NCI-H1105 treated with DMSO at 0.1 percent for 48 hours (cell line): ENCODE data around the gene RAP1GAP2.
"Not testable (repeated sequence)": the region's sequence is repeated elsewhere in the genome, so short reads cannot be mapped to it uniquely, and the experiment has no call there.

ENCODE experiments used
- DNase-seq: peaks from one replicate; lab custom pipeline; 2025; lab: John Stamatoyannopoulos, UW

Gene RAP1GAP2

DNA sequence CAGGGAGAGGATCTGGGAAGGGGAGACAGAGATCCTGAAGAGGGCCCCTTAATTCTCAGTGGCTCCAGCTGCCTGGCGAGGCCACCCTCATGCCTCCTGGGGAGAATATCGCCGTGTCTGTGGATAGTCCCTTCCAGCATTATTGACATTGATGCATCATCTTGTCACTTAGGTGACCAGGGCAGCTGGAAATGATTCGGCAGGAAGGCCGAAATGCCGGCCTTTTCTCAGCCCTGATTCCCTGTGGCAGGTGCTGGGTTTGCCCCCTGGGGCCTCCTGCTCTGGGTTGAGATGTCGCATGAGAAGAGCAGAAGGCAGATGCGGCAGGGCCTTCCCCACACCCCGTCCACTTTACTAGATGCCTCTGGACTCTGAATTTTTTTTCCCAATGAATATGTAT is 89.5 kb downstream of the RAP1GAP2 start:
- DNase-seq = no peak

DNA sequence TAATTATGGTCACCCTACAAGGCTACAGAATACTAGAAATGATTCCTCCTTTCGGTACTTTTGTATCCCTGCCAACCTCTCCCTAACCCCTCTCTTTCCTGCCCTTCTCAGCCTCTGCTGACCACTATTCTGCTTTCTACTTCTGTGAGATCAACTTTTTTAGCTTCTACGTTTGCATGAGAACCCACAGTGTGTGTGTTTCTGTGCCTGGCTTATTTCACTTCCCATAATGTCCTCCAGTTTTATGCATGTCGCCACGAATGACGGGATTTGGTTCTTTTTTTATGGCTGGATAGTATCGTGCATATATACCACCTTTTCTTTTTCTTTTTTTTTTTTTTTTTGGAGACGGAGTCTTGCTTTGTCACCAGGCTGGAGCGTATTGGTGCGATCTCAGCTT is 92.1 kb downstream of the RAP1GAP2 start:
- DNase-seq = no peak

DNA sequence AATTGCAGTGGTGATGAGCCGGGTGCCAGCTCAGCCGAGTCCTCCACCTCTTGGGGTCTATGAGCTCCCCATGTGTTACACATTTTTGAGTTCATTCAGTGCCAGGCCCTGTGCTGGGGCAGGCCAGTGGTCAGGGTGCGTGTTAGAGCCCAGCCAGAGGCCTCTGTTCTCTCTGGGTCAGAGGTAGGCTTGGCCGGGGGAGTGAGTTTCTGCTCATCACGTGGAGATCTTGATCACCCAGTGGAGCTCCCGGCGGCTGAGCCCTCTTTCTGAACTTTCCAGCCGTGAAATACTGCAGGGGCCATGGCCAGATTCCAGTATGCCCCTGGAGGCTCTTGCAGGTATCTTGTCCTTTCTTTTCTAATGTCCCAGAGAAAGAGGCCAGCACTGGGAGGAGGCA is 93.0 kb downstream of the RAP1GAP2 start:
- DNase-seq = no peak

DNA sequence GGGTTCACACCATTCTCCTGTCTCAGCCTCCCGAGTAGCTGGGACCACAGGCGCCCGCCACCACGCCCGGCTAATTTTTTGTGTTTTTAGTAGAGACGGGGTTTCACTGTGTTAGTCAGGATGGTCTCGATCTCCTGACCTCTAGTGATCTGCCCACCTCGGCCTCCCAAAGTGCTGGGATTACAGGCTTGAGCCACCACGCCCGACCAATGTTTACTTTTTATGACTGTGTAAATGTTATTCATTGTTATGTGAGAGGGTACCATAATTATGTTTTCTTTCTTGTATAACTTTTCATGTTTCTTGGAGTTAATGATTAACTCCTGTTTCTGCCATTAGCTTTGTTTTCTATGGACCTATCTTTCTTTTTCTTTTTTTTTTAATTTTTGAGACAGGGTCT is 94.5 kb downstream of the RAP1GAP2 start:
- DNase-seq = not testable (repeated sequence)

DNA sequence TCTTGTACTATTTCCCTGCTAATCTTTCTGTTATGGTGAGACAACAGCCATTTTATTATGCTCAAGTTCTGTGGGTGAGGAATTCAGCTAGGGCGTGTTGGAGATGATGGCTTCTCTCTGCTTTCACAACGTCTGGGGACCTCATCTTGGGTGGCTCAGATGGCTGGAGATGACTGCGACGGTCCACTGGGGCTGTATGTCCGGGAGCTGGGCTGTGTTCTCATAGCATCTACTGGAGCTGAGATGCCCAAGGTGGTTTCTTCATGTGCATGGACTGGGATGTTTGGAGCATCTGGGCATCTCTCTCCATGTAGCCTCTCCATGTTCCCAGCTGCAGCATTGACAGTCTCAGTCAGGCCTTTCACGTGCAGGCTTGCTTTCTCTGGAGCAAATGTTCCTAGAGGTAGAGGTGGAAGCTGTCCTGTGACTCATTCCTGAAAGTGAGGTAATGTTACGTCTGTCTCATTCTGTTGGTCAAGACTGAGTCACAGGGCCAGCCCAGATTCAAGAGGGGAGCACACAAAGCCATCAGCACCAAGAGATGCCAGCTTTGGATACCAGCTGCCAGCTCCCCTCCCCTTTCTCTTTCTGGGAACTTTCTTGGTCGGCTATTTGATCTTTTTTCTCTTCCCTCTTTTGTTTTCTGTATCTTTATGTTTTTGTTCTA is 96.2 kb downstream of the RAP1GAP2 start:
- no peak for DNase-seq

DNA sequence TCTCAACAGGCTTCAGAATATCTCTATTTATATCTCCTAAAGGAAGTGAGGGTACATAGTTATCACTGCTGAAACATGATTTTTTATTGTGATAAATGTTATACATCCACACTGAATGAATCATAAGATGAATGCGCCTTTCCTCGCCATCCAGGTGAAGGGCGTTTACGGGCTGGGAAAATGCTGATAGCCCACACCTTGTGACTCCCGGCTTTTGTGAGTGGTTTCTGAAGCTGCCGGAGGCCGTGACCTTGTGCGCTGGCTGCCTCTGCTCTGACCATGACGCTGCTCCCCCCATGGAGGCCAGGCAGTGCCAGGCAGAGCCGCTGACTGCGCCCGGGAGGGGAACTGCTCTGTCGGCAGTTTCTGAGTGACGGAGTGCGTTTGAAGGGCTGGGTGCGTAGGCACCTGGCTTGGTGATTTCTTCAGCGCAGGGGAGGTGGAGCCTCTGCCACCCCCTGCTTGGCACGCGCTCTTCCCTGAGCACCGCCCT is 97.2 kb downstream of the RAP1GAP2 start:
- no peak for DNase-seq

DNA sequence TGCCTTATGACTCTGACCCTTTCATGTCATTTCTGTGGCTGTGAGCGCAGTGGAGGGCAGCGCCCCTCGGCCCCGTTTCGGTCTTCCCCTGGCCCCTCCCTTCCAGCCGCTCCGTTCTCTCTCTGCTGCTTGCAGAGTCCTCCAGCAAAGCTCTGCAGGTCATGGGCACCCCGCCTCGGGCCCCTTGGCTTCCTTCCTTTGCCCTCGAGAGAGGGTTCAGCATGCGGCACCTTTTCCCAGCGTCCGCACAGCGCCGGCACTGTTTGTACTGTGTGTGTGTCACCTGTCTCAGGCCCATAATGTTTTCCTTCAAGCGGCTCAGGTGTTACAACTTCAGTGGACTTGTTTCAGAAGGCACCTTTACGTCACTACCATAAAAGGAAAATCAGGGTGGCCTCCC is 98.5 kb downstream of the RAP1GAP2 start:
- DNase-seq = no peak

DNA sequence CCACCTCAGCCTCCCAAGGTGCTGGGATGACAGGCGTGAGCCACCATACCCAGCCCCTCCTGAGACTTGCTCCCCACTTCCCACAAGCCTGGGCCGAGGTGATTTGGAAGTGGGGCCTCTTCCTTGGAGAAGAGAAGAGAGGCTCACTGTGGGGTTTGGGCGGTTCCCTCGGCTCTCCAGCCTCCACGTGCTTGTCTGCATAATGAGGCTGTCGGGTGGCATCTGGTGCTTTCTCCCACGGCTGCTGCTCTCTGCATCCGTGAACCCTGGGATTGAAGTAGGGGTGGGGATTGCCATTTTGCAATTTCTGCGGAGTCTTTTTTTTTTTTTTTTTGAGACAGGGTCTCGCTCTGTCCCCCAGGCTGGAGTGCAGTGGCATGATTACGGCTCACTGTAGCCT is 101.4 kb downstream of the RAP1GAP2 start:
- no peak for DNase-seq

DNA sequence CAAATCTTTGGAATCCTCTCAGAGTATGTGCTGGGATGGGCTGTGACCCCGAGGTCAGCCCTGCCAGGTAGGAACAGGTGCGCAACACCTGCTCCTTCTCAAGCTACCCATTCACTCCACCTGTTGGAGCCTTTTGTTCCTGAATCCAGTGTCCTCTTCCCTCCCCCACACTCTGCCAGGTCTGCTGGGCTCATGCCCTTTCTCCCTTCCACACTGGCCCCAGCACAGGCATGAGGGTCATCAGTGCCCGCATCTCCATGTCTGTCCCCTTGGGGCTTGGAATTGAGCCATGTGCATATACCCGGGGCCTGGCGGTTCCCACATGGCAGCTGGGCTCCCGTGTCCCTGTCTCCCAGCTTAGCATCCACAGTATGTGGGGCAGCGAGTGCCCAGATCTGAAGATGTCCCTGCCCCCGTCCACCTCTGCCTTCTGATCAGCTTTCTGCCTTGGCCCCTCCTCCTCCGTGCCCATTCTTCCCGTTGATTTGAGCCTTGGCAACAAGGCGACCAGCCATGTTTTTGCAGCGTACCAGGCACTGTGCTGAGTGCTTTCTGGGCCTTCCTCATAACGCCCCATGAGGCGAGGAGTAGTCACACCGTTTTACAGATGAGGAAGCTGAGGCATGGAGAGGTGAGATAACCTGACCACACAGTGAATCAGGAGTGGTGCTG is 102.2 kb downstream of the RAP1GAP2 start:
- DNase-seq = peak; percentile 70

DNA sequence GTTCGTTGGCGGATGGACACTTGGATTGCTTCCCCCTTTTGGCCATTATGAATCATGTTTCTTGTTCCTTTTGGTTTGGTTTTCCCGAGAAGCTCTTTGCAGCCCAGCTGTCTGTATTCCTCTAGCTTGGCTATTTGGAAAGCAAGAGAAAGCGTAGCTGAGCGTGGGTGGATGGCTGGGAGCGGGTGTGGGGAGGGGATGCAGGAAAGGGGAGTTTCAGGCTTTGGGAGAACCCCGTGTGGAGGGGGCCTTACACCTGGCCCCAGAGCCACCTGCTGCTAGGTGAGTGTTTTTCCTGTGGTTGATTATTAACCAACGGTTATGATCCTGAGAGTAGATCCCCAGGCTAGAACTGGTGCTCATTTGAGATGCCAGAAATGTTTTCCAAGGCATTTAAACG is 103.7 kb downstream of the RAP1GAP2 start:
- peak; percentile 67 for DNase-seq

DNA sequence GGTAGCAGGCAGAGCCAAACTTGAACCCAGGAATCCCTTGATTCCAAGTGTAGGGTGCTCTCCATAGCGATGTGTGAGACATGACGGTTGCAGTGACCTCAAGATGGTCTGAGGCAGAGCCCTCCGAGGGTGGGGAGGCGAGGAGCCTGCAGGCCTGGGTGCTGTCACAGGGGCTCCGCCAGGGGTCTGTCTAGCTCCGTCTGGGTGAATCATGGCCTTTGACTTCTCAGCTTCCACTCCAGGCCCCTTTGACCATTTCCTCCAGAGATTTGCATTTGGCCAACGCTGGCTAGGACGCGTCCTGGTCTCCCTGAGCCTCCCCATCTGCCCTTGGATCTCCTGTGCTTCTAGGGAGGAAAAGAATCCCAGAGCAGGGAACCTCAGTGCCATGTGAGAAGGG is 104.6 kb downstream of the RAP1GAP2 start:
- no peak for DNase-seq

DNA sequence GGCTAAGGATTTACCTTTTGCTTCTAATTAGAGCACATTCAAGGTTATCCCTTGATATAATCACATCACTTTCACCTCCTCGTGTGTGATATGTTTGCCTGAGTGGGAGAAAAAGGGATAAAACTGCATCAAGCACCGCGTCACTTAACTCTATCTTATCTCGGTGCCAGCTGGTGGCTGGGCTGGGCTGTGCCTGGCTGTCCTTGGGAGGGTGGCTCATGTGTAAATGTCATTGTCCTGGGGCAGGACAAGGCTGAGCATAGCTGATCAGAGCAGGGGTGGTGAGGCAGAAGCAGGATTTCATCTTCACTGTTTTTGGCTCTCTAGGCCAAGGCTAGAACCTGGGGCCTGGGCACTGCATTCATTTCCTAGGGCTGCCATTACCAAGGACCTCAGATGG is 105.3 kb downstream of the RAP1GAP2 start:
- DNase-seq = no peak

DNA sequence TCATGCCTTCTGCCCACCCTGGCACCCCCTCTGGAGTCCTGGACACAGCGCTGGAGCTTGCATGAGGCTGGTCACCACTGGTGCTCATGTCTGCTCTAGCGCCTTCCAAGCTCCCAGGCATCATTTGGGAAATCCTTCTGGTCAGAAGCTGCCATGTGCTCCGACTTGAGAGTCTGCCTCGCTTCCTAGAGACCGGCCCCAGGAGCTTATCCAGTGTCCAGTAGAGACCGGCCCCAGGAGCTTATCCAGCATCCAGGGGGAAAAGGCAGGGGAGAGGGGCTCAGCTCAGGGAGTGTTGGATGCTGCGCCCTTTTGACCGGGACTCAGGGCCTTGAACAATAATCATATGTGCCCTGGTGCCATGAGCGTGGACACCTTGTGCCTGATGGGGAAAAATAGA is 106.3 kb downstream of the RAP1GAP2 start:
- DNase-seq = no peak

DNA sequence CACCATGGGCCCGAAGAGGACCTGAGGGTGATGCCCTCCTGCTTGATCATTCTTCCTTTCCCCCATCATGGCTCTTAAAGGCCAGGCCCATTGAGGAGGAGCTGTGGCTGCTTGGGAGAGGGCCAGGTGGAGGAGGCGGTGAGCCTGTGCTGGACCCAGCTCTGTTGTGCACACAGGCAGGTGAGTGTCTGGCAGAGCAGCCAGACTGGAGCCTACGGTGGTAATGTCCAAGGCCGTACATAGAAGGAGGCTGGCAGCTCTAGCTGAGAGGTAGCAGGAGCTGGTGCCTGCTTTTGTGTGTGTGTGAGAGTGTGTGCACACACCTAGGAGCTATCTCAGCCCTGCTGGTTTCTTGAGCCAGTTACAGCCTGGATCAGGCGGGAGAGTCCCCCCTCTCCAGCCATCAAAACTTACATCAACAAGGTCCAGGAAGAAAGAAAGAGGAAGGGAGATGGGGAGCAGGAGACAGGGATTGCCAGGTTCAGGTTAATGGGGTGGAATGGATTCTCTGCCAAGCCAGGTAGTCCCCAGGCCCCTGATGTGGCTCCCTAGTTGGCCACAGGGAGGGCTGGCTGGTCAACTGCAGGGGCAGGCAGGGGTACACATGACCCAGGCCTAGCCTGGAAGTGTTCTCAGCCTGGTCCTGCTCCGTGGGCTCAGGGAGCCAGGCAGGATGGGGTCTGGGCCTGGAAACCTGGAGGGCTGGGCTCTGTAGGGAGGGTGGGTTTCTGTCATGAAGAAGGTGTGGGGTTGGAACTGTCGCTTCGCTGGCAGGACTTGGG is 107.1 kb downstream of the RAP1GAP2 start:
- DNase-seq = peak; percentile 84

DNA sequence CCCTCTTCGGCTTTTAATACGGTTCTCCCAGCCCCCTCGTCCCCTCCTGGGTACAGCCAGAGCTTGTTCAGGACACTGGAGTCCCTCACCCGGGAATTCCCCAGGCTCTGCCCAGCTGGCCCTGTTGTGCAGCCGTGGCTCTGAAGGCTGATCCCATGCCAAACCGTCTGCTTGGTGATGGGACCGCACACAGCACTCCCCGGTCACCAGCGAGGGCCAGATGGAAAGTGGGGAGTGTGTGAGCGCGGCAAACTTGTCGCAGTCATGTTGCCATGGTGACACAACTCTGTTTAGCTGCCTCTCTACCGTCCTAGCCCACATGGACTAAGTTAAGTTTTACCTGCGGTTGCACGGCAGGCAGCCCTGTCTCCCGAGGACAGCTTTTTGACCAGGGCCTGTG is 107.9 kb downstream of the RAP1GAP2 start:
- DNase-seq = peak; percentile 71

DNA sequence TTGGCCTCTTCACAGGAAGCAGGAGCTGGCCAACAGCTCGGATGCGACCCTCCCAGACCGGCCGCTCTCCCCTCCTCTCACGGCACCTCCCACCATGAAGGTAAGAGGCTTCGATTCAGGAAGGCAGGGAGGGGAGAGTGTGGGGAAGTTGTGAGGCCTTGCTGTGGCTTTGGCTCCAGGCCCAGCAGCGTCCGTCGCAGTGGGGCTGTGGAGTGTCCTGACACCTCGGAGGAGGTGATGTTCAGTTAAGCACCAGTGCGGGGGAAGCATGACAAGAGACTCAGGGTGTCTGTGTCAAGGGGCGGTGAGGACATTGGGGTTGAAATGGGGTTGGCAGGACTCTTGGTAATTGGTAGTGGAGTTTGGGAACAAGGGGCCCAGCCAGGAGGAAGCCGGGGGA is 109.0 kb downstream of the RAP1GAP2 start:
- no peak for DNase-seq

DNA sequence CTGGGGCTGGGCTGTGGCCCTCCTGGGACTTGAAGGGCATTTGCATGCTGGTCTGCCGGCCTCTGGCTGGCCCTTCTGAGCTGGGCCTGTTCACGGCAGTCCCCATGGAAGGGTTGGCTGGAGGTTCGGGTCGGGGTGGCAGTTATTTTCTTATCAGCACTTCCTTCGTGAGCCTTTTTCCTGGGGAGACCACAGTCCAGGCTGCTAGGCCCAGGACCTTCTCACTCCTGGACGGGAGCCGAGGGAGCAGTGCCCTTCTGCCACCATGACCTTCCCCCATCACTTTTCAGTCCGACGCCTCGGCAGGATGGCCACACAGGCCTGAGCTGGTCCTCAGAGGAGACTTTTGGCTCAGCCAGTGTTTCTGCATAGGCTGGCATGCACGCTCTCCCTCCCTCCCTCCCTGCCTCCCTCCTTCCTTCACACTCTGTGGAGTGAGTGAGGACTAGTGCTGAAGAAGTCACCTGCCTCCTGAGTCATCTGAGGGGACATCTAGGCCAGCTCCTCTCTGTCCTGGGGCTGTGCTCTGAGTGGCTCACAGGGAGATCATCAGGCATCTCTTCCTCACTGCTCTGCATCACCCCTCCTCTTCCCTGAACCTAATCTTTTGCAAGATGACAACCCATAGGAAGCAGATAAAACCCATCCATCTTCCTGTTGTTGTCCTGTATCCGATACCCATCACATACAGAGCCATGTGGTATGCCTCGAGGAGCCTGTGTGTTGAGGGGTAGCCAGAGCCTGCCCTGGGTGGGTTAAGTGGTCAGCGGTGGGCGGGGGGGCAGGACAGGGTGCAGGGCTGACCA is 109.7 kb downstream of the RAP1GAP2 start:
- DNase-seq = no peak

DNA sequence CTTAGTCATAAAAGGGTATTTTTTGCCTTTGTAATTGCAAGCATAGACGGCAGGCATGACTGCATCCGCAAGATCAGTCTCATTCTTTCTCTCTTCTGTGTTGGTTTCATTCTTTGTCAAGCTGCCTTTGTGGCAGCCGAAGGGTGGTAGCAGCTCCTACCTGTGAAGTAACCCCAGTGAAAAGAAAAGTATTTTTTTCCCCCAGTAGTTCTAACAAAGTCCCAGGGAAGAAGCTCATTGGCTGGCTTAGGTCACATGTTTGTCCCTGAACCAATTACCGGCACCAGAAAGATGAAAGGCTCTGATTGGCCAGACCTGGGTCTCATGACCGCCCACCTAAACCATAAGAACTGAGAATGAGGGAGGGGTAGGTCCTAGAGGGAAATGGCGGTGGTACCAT is 110.7 kb downstream of the RAP1GAP2 start:
- DNase-seq = no peak

DNA sequence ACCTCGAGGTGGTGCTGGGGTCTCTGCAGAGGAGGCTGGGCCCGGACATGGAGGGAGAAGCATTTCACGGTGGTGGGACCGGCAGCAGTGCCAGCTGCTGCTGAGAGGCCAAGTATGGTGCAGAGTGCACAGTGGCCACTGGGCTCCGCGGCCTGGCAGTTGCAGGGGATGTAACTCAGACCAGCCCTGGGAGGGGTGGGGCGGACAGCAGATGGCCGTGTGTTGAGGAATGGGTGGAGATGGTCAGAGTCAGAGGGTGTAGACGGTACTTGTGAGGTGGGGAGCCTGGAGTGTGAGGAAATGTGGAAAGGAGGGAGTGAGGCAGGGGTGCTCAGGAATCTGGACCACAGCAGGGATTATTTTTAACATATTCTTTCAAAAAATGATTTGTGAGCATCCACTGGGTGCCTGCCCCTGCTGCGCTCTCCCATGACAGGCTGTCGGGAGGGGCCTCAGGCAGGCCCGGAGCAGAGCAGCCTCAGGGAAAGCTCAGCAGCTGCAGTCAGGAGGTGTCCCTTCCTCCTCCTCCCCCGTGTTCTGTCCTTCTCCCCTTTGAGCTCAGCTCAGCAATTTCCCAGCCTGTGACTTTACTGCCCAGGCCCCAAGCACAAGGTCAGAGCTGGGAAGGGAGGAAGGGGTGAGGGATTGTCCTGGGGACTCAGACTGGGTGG is 113.1 kb downstream of the RAP1GAP2 start:
- no peak for DNase-seq

DNA sequence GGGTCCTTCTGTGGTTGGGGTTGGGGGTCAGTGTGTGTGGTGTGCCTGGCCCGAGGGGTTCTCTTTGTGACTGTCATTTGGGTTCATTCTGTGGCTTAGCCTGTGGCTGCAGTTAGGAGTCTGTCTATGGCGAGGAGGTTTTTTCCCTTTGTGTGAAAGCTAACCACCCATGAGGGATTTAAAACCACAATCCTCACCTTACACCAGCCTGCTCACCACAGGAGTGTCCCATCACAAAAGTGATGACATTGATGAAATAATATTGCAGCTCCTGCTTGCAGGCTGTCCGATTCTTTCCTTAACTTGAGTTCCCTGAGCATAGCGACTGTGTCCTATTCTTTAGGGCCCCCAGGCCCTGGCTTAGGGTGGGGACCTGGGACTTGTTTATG is 113.6 kb downstream of the RAP1GAP2 start:
- DNase-seq = no peak

DNA sequence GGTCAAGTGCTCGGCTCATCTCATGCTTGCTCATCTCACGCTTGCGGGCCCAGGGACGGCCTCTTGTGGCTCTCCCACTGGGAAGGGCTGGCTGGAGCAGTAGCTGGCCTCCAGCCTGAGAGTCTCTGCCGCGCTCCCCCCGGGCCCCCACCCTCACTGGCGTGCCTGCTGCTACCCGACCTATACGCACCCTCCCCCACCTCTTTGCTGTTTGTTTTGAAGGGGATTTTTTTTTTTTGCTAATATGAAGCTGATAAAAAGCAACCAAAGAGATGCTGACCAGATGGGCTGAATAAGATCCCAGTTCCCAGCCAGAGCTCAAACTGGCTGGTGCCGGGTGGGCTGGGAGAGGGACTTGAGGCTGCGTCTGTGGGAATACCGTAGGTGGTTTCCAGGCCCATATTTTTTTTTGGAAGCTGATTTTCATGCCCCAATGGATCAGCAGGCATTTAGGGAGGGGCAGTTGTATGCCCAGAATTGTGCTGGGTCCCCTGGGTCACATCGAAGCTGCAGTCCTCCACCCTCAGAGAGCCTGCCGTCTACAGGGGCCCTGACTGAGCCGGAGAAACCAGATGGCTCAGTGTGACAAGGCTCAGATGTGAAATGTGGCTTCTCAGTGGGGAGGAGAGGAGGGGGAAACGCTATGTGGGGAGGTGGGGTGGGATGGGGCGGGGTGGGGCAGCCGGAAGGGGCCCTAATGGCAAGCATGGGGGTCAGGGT is 115.0 kb downstream of the RAP1GAP2 start:
- DNase-seq = no peak
